ENCODE measurements around the gene SBK3. TPM values are rescaled to one million over a fixed set of nuclear protein-coding genes. Genes with fewer than 3 reads are reported as not detected.

SBK3 gene
- polyA plus RNA-seq, 1 donor (not counting 4 experiments of a cell fraction or from before 2014, with no cell fraction given) = not detected

- H3K36me3 ChIP-seq (ENCODE audit: control insufficient read depth in 2 of 2, extremely low read depth in 1 of 2, insufficient read depth in 2 of 2, low read length in 2 of 2) = no peaks in the 10 kb centered on the region
- H3K4me1 ChIP-seq (ENCODE audit: control insufficient read depth, extremely low read depth, insufficient read depth, low read length) = peaks cover 3% of the 10 kb centered on the region
- no peak for DNase-seq (ENCODE audit: low read depth, low spot score)
- TF ChIP-seq EZH2 (IDR thresholded peaks at IDR 0.05; ENCODE audit: low read length) = no peak
- TF ChIP-seq, protein P1, sequence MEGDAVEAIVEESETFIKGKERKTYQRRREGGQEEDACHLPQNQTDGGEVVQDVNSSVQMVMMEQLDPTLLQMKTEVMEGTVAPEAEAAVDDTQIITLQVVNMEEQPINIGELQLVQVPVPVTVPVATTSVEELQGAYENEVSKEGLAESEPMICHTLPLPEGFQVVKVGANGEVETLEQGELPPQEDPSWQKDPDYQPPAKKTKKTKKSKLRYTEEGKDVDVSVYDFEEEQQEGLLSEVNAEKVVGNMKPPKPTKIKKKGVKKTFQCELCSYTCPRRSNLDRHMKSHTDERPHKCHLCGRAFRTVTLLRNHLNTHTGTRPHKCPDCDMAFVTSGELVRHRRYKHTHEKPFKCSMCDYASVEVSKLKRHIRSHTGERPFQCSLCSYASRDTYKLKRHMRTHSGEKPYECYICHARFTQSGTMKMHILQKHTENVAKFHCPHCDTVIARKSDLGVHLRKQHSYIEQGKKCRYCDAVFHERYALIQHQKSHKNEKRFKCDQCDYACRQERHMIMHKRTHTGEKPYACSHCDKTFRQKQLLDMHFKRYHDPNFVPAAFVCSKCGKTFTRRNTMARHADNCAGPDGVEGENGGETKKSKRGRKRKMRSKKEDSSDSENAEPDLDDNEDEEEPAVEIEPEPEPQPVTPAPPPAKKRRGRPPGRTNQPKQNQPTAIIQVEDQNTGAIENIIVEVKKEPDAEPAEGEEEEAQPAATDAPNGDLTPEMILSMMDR (optimal IDR thresholded peaks at IDR 0.05 in 1 of 3, IDR thresholded peaks at IDR 0.05 in 1 of 3, conservative IDR thresholded peaks at IDR 0.05 in 1 of 3; ENCODE audit: extremely low read depth in 1 of 3, insufficient read depth in 2 of 3, low read length in 3 of 3) = no peak
- no peak overlapping the region for H3K9ac ChIP-seq (ENCODE audit: control insufficient read depth, extremely low read depth, insufficient read depth, low read length)
- no peak overlapping the region for H3K4me3 ChIP-seq (ENCODE audit: control insufficient read depth in 2 of 3, extremely low read depth in 1 of 3, insufficient read depth in 2 of 3, low read depth in 1 of 3, low read length in 3 of 3)
- no peak overlapping the region for H3K27ac ChIP-seq (ENCODE audit: control insufficient read depth, insufficient read depth, low read length)
- dilution Hi-C loops (cut with MboI; ENCODE audit: extremely low pct_ligation_motif_present, low sequenced_read_pairs) = no loop called here
- H3K9me3 ChIP-seq (ENCODE audit: control insufficient read depth, low read depth, low read length) = no peaks in the 10 kb centered on the region
- no peak overlapping the region for H2AFZ ChIP-seq (ENCODE audit: control insufficient read depth, low read length)
- no peaks in the 10 kb centered on the region for H4K20me1 ChIP-seq (ENCODE audit: control insufficient read depth, extremely low read depth, insufficient read depth, low read length)
- FAIRE-seq = no peak
- no peaks in the 10 kb centered on the region for H3K27me3 ChIP-seq (ENCODE audit: control insufficient read depth, extremely low read depth, insufficient read depth, low read length)
- no peak overlapping the region for H3K4me2 ChIP-seq (ENCODE audit: control insufficient read depth, extremely low read depth, insufficient read depth, low read depth, low read length)
- H3K9me1 ChIP-seq (ENCODE audit: control insufficient read depth, extremely low read depth, insufficient read depth, low read length) = no peaks in the 10 kb centered on the region
- H3K79me2 ChIP-seq (ENCODE audit: control insufficient read depth, insufficient read depth, low read length) = no peaks in the 10 kb centered on the region
Observed at GRCh38 chr19:55553217-55554182, 8.2 kb upstream of the SBK3 start.

DNA sequence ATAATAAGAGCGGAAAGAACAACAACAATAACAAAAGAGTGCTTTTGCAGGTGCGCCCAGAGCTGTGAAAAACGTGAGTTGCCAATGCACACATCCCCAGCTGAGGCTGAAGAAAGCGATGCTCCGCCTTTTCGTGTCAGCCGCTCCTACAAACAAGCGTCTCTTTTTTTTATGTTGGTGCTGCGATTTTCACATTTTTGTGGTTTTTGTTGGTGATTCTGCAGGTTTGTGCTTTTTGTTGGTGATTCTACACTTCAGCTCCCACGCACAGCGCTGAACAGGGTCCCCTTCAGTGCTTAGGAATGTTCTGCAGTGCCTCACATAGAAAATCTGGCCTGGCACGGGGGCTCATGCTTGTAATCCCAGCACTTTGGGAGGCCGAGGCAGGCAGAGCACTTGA lies 7.3 kb upstream of the SBK3 start:
- dilution Hi-C loops (cut with MboI; ENCODE audit: extremely low pct_ligation_motif_present, low sequenced_read_pairs) = no loop called here
- Histone ChIP-seq H3K79me2 (ENCODE audit: control insufficient read depth, insufficient read depth, low read length) (no peaks in the 10 kb centered on the region), H3K9me1 (ENCODE audit: control insufficient read depth, extremely low read depth, insufficient read depth, low read length) (no peaks in the 10 kb centered on the region), H3K9me3 (ENCODE audit: control insufficient read depth, low read depth, low read length) (no peaks in the 10 kb centered on the region), H3K4me2 (ENCODE audit: control insufficient read depth, extremely low read depth, insufficient read depth, low read depth, low read length) (no peak overlapping the region), H2AFZ (ENCODE audit: control insufficient read depth, low read length) (no peak overlapping the region), H3K4me3 (ENCODE audit: control insufficient read depth in 2 of 3, extremely low read depth in 1 of 3, insufficient read depth in 2 of 3, low read depth in 1 of 3, low read length in 3 of 3) (no peak overlapping the region), H4K20me1 (ENCODE audit: control insufficient read depth, extremely low read depth, insufficient read depth, low read length) (no peaks in the 10 kb centered on the region), H3K27ac (ENCODE audit: control insufficient read depth, insufficient read depth, low read length) (no peak overlapping the region), H3K4me1 (ENCODE audit: control insufficient read depth, extremely low read depth, insufficient read depth, low read length) (peaks cover 3% of the 10 kb centered on the region), H3K27me3 (ENCODE audit: control insufficient read depth, extremely low read depth, insufficient read depth, low read length) (no peaks in the 10 kb centered on the region), H3K9ac (ENCODE audit: control insufficient read depth, extremely low read depth, insufficient read depth, low read length) (no peak overlapping the region), H3K36me3 (ENCODE audit: control insufficient read depth in 2 of 2, extremely low read depth in 1 of 2, insufficient read depth in 2 of 2, low read length in 2 of 2) (no peaks in the 10 kb centered on the region)
- FAIRE-seq = no peak
- TF ChIP-seq EZH2 (IDR thresholded peaks at IDR 0.05; ENCODE audit: low read length) = no peak
- TF ChIP-seq, protein P1 (optimal IDR thresholded peaks at IDR 0.05 in 1 of 3, IDR thresholded peaks at IDR 0.05 in 1 of 3, conservative IDR thresholded peaks at IDR 0.05 in 1 of 3; ENCODE audit: extremely low read depth in 1 of 3, insufficient read depth in 2 of 3, low read length in 3 of 3) = no peak
- no peak for DNase-seq (ENCODE audit: low read depth, low spot score)

Data from keratinocyte (primary cell).